ENCODE results near the gene TTLL13.

- TF ChIP-seq CTCF (IDR thresholded peaks at IDR 0.05; ENCODE audit: control extremely low read depth in 1 of 3, insufficient read depth in 1 of 3, low read depth in 1 of 3, low read length in 3 of 3) (no peak), RNF2 (IDR thresholded peaks at IDR 0.05; ENCODE audit: borderline replicate concordance, low read depth, low read length, missing control alignments, poor library complexity, severe bottlenecking) (no peak), GABPA (IDR thresholded peaks at IDR 0.05; ENCODE audit: borderline replicate concordance, insufficient read depth, low read length) (no peak), PHF8 (conservative IDR thresholded peaks at IDR 0.05; ENCODE audit: low read depth, low read length) (no peak), CREB1 (IDR thresholded peaks at IDR 0.05) (no peak), SIX5 (IDR thresholded peaks at IDR 0.05; ENCODE audit: low read depth, low read length) (no peak), JUN (IDR thresholded peaks at IDR 0.05; ENCODE audit: low read depth, low read length) (no peak)
These were observed 42.1 kb upstream of the TTLL13 start for GRCh38 chr15:90207252-90207651.
